Neural progenitor cell (in vitro differentiated cells): Measurements from ENCODE around the gene RILPL1. TPM values are rescaled to one million over a fixed set of nuclear protein-coding genes. Genes with fewer than 3 reads are reported as not detected.
A peak's percentile ranks its signal among the peaks of the same experiment; 100 is the strongest.
"Not testable (repeated sequence)": the region's sequence is repeated elsewhere in the genome, so short reads cannot be mapped to it uniquely, and the experiment has no call there.

Experiments
- DNase-seq: peaks from one replicate; pipeline ENCODE4 v3.0.0-alpha.2; 2016; ENCODE audit warnings: low spot score
- H2AFZ ChIP-seq: fragments of 200-600 bp; sonication (generic); replicated peaks from 2 replicates; pipeline ENCODE4 v1.6.1; 2016; ENCODE audit warnings: antibody characterized with exemption
- H3F3A ChIP-seq: fragments of 200-600 bp; sonication (generic); 2 replicates; pipeline ENCODE4 v1.6.1; 2016; ENCODE audit warnings: antibody characterized with exemption, low read depth
- H3K27ac ChIP-seq: fragments of 200-600 bp; sonication (generic); 2 replicates; pipeline ENCODE4 v1.5.1; 2016; ENCODE audit warnings: mild to moderate bottlenecking
- H3K27me3 ChIP-seq: fragments of 200-600 bp; sonication (generic); 2 replicates; pipeline ENCODE4 v1.6.1; 2016; ENCODE audit warnings: mild to moderate bottlenecking, moderate library complexity
- H3K36me3 ChIP-seq: fragments of 200-600 bp; sonication (generic); 2 replicates; pipeline ENCODE4 v1.5.1; 2016
- H3K4me1 ChIP-seq: fragments of 200-600 bp; sonication (generic); 2 replicates; pipeline ENCODE4 v1.6.1; 2016; ENCODE audit warnings: mixed run types
- H3K4me2 ChIP-seq: fragments of 200-600 bp; sonication (generic); 2 replicates; pipeline ENCODE4 v1.6.1; 2016
- H3K4me3 ChIP-seq: fragments of 200-600 bp; sonication (generic); 2 replicates; pipeline ENCODE4 v1.5.1; 2016
- H3K79me2 ChIP-seq: fragments of 200-600 bp; sonication (generic); 2 replicates; pipeline ENCODE4 v1.6.1; 2016; ENCODE audit warnings: low read depth
- H3K9ac ChIP-seq: fragments of 200-600 bp; sonication (generic); 2 replicates; pipeline ENCODE4 v1.6.1; 2016
- H3K9me3 ChIP-seq: fragments of 200-600 bp; sonication (generic); 2 replicates; pipeline ENCODE4 v1.5.1; 2016; ENCODE audit warnings: low read depth
- H4K20me1 ChIP-seq: fragments of 200-600 bp; sonication (generic); 2 replicates; pipeline ENCODE4 v1.6.1; 2016; ENCODE audit warnings: low read depth
- H3K27ac Mint-ChIP-seq: 3 replicates; pipeline ENCODE4 v1.8.0; 2021; ENCODE audit warnings: mixed read lengths
- H3K27me3 Mint-ChIP-seq: 2 replicates; pipeline ENCODE4 v1.8.0; 2022; ENCODE audit warnings: low read depth, mild to moderate bottlenecking, inconsistent platforms, moderate library complexity, mixed read lengths; ENCODE audit not compliant: insufficient read depth
- H3K36me3 Mint-ChIP-seq: 3 replicates; pipeline ENCODE4 v1.8.0; 2021; ENCODE audit warnings: mixed read lengths
- H3K4me1 Mint-ChIP-seq: 3 replicates; pipeline ENCODE4 v1.8.0; 2021; ENCODE audit warnings: mixed read lengths
- H3K4me3 Mint-ChIP-seq: 3 replicates; pipeline ENCODE4 v1.8.0; 2021; ENCODE audit warnings: mild to moderate bottlenecking, moderate library complexity, mixed read lengths
- H3K9me3 Mint-ChIP-seq: 3 replicates; pipeline ENCODE4 v1.8.0; 2020; ENCODE audit warnings: mixed read lengths
- CTCF ChIP-seq: fragments of 200-600 bp; sonication (generic); IDR thresholded peaks from 2 replicates; pipeline ENCODE4 v1.5.1; 2017; ENCODE audit warnings: antibody characterized with exemption, mild to moderate bottlenecking
- EZH2 ChIP-seq: fragments of 200-600 bp; sonication (generic); IDR thresholded peaks from 2 replicates; pipeline ENCODE4 v1.6.1; 2017; ENCODE audit warnings: antibody characterized with exemption, mild to moderate bottlenecking, moderate library complexity
- EZH2phosphoT487 ChIP-seq: fragments of 200-600 bp; sonication (generic); IDR thresholded peaks from 2 replicates; pipeline ENCODE4 v1.6.1; 2017; ENCODE audit warnings: antibody characterized with exemption
- total RNA-seq: library from RNA; depleted of rRNA; stranded (reverse); fragments of >200 nt; gene quantifications from 2 replicates; pipeline ENCODE4 v1.2.3, GENCODE V29; 2015; ENCODE audit warnings: low replicate concordance

RILPL1 gene
- total RNA-seq, 1 donor from 2014 or later: 13.8 TPM

- H3K9me3 ChIP-seq: no peaks in the 10 kb centered on the region
- H3K36me3 Mint-ChIP-seq: no peaks in the 10 kb centered on the region
- H3K79me2 ChIP-seq: no peaks in the 10 kb centered on the region
- no peak overlapping the region for H3K4me3 ChIP-seq
- peaks cover 21% of the 10 kb centered on the region for H3F3A ChIP-seq
- no peaks in the 10 kb centered on the region for H3K36me3 ChIP-seq
- no peak overlapping the region for H3K9ac ChIP-seq
- peaks cover 3% of the 10 kb centered on the region for H3K4me1 Mint-ChIP-seq
- no peak overlapping the region for H3K27ac ChIP-seq
- H4K20me1 ChIP-seq: no peaks in the 10 kb centered on the region
- no peaks in the 10 kb centered on the region for H3K27me3 ChIP-seq
- H3K4me3 Mint-ChIP-seq: no peak overlapping the region
- TF ChIP-seq EZH2 (no peak), CTCF (no peak), EZH2phosphoT487 (no peak)
- no peak overlapping the region for H3K4me2 ChIP-seq
- no peak overlapping the region for H3K27ac Mint-ChIP-seq
- H3K27me3 Mint-ChIP-seq: peaks cover 7% of the 10 kb centered on the region
- no peaks in the 10 kb centered on the region for H3K4me1 ChIP-seq
- no peaks in the 10 kb centered on the region for H3K9me3 Mint-ChIP-seq
- no peak overlapping the region for H2AFZ ChIP-seq
- peak; percentile 9 for DNase-seq
These were observed 80.4 kb downstream of the RILPL1 start for GRCh38 chr12:123453165-123453564.

- not testable (repeated sequence) for H3K4me3 Mint-ChIP-seq, H3K36me3 Mint-ChIP-seq, H3K27ac Mint-ChIP-seq
These were observed 81.3 kb downstream of the RILPL1 start for GRCh38 chr12:123452276-123452550.

GRCh38 chr12:123450636-123451035 lies 82.9 kb downstream of the RILPL1 start:
- no peak overlapping the region for H3K4me3 Mint-ChIP-seq
- Histone ChIP-seq H3K27me3 (no peaks in the 10 kb centered on the region), H3F3A (peaks cover 11% of the 10 kb centered on the region), H3K9ac (no peak overlapping the region), H3K36me3 (no peaks in the 10 kb centered on the region), H3K4me1 (no peaks in the 10 kb centered on the region), H3K79me2 (no peaks in the 10 kb centered on the region), H2AFZ (no peak overlapping the region), H3K9me3 (no peaks in the 10 kb centered on the region), H3K4me2 (no peak overlapping the region), H3K4me3 (no peak overlapping the region), H4K20me1 (no peaks in the 10 kb centered on the region), H3K27ac (no peak overlapping the region)
- no peak for DNase-seq
- no peaks in the 10 kb centered on the region for H3K36me3 Mint-ChIP-seq
- no peaks in the 10 kb centered on the region for H3K4me1 Mint-ChIP-seq
- no peak for TF ChIP-seq EZH2
- TF ChIP-seq CTCF: no peak
- no peak for TF ChIP-seq EZH2phosphoT487
- H3K9me3 Mint-ChIP-seq: no peaks in the 10 kb centered on the region
- H3K27ac Mint-ChIP-seq: no peak overlapping the region
- peaks cover 5% of the 10 kb centered on the region for H3K27me3 Mint-ChIP-seq

More at GRCh38 chr12:123452276-123452550, 81.3 kb downstream of the RILPL1 start:
- not testable (repeated sequence) for H3K36me3 ChIP-seq, DNase-seq, H3K9me3 Mint-ChIP-seq, H3K79me2 ChIP-seq, H3K27me3 ChIP-seq, H3K27me3 Mint-ChIP-seq, H3K9ac ChIP-seq, H3K4me1 Mint-ChIP-seq, H3K4me1 ChIP-seq, H3K9me3 ChIP-seq, H2AFZ ChIP-seq, H3K4me3 ChIP-seq, H3K27ac ChIP-seq, H3K4me2 ChIP-seq, H4K20me1 ChIP-seq
- H3F3A ChIP-seq: peaks cover 15% of the 10 kb centered on the region

GRCh38 chr12:123449856-123450255 lies 83.7 kb downstream of the RILPL1 start:
- H3K4me1 ChIP-seq: no peaks in the 10 kb centered on the region
- H4K20me1 ChIP-seq: no peaks in the 10 kb centered on the region
- peaks cover 5% of the 10 kb centered on the region for H3K27me3 Mint-ChIP-seq
- H3K27ac ChIP-seq: no peak overlapping the region
- no peaks in the 10 kb centered on the region for H3K9me3 Mint-ChIP-seq
- H3K79me2 ChIP-seq: no peaks in the 10 kb centered on the region
- no peaks in the 10 kb centered on the region for H3K36me3 ChIP-seq
- no peaks in the 10 kb centered on the region for H3K27me3 ChIP-seq
- peaks cover 11% of the 10 kb centered on the region for H3F3A ChIP-seq
- no peaks in the 10 kb centered on the region for H3K36me3 Mint-ChIP-seq
- H3K27ac Mint-ChIP-seq: no peak overlapping the region
- no peak for DNase-seq
- H3K4me2 ChIP-seq: no peak overlapping the region
- H2AFZ ChIP-seq: no peak overlapping the region
- no peak overlapping the region for H3K4me3 Mint-ChIP-seq
- TF ChIP-seq EZH2 (no peak), EZH2phosphoT487 (no peak)
- H3K9me3 ChIP-seq: no peaks in the 10 kb centered on the region
- H3K4me3 ChIP-seq: no peak overlapping the region
- no peak overlapping the region for H3K9ac ChIP-seq
- peaks cover under 1% of the 10 kb centered on the region for H3K4me1 Mint-ChIP-seq
